GM20000 (cell line): ENCODE data around the gene EIF4H.
A peak's percentile ranks its signal among the peaks of the same experiment; 100 is the strongest.

ENCODE experiments used
- DNase-seq: peaks from one replicate; pipeline ENCODE4 v3.0.0; 2012; ENCODE audit warnings: low spot score
- TF ChIP-seq, protein P1 (sequence below): IDR thresholded peaks from 2 replicates; pipeline ENCODE4 v1.5.1; 2012; ENCODE audit warnings: mild to moderate bottlenecking, control low read depth; ENCODE audit errors: extremely low read depth, missing control alignments

The EIF4H gene

DNA sequence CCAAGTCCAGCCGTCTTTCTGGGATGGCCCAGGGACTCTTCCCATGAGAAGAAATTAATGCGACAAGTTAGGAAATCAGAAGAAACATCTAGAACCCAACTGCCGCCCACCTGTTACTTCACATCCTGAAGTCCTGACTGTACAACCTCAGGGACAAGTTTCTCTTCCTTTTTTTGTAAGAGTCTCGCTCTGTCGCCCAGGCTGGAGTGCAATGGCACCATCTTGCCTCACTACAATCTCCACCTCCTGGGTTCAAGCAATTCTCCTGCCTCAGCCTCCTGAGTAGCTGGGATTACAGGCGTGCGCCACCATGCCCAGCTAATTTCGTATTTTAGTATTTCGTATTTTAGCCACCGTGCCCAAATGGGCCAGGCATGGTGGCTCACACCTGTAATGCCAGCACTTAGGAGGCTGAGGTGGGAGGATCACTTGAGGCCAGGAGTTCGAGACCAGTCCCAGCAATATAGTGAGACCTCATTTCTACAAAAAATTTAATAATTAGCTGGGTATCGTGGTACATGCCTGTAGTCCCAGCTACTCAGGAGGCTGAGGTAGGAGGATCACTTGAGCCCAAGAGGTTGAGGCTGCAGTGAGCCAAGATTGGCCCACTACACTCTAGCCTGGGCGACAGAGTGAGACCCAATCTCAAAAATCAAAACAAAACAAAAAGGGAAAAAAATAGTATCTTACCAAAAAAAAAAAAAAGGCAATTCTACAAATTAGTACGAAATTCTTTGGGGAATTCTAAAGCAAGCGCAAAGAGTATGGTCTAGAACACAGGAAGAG, 56.5 kb downstream of the EIF4H start:
- TF ChIP-seq, protein P1, sequence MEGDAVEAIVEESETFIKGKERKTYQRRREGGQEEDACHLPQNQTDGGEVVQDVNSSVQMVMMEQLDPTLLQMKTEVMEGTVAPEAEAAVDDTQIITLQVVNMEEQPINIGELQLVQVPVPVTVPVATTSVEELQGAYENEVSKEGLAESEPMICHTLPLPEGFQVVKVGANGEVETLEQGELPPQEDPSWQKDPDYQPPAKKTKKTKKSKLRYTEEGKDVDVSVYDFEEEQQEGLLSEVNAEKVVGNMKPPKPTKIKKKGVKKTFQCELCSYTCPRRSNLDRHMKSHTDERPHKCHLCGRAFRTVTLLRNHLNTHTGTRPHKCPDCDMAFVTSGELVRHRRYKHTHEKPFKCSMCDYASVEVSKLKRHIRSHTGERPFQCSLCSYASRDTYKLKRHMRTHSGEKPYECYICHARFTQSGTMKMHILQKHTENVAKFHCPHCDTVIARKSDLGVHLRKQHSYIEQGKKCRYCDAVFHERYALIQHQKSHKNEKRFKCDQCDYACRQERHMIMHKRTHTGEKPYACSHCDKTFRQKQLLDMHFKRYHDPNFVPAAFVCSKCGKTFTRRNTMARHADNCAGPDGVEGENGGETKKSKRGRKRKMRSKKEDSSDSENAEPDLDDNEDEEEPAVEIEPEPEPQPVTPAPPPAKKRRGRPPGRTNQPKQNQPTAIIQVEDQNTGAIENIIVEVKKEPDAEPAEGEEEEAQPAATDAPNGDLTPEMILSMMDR = no peak
- DNase-seq = peak; percentile 42

DNA sequence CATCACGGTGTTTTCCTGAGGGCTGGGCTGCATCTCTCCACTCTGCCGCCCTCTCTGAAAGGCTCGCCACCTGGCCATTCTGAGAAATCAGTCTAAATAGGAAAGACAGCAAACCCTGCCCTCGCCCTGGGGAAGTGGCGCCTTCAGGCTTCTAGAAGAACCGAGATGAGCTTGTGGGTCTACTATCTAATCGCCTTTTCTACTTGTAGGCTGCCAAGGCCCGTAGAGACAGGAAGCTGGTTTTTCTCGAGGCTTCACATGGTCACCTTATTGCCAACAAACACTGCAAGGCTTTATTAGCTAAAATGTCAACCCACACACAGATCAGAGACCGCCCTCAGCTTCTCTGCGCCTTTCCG, 57.1 kb downstream of the EIF4H start:
- peak; percentile 70 for DNase-seq
- TF ChIP-seq, protein P1 = no peak

DNA sequence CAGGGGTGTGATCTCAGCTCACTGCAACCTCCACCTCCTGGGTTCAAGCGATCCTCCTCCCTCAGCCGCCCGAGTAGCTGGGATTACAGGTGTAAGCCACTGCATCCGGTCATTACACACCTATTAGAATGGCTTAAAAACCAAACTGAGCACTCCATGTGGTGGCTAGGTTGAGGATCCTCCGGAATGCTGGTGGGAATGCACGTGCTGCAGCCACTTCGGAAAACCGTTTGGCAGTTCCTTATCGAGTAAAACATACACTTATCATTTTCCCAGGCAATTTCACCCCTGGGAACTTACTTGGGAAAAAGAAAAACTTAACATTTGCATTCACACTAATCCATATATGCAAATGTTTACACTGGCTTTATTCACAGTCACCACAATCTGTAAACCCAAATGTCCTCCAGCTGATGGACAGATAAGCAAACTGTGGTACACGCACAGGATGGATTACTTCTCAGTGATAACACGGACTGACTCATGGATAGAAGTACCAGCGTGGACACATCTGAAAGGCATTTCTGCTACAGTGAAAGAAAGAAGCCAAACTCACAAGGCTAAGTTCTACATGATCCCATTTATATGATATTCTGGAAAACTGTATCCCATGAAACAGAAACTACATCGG, 59.6 kb downstream of the EIF4H start:
- no peak for DNase-seq
- TF ChIP-seq, protein P1 = no peak

DNA sequence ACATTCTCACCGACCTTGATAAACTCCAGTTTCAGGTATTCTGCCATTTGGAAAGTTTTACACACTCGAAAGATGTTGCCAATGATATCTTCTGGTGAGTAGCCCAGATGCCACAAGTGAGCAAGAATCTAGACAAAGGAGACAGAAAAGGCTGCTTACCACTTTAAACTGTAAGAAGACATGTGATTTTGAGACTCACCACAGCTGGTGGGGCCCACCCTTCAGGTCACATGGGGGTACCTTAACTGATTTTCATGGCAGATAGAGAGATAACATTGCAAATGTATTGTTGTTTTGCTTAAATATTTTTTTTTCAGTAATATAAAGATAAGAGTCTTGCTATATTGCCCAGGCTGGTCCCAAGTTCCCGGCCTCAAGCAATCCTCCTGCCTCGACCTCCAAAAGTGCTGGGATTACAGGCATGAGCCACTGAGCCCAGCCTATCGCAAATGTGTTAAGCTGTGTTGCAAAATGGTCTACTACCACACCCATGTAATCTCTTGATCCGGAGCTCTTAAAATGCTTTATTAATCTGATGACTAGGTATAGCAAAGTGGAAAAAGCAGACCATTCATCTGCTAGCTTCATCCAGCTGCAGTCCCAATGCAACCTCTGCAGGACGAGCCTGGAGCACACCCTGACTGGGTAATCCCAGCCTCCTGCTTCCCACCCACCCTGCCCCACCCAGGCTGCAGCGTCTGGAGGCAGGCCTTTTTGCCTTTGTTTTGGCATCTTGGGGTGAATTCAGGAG, 61.5 kb downstream of the EIF4H start:
- TF ChIP-seq, protein P1 = no peak
- DNase-seq = no peak

DNA sequence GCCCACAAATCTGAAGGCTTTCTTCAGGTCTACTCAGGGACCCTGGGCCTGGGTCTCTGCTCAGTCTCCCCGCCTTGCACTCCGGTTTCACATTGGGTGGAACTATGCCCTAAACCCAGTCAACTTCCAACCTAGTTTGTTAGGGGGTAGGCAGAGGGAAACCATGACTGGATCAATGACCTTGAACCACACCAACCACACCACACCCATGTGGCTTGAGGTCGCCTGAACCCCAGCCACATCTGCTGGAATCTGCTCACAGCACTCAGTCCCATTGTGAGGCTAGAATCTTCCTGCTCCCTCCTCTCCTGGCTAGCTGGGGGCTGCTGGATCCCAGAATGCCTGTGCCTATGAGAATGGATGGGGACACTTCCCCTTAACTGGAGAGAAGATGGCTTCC, 62.1 kb downstream of the EIF4H start:
- TF ChIP-seq, protein P1 = no peak
- DNase-seq = no peak

DNA sequence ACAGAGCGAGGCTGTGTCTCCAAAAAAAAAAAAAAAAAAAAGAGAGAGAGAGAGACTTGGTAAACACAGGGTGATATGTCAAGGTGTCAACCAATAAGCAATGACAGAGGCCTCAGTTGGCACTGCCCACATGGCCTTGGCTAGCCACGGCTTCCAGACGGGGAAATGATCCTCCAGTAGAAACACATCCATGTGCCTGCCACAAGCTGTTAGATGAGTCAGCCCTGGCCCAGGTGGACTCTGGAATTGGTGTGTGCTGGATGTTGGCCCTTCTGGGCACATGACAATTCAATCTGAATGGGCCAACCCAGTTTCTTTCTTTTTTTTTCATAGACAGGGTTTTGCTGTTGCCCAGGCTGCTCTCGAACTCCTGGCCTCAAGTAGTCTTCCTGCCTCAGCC, 66.3 kb downstream of the EIF4H start:
- TF ChIP-seq, protein P1 = no peak

DNA sequence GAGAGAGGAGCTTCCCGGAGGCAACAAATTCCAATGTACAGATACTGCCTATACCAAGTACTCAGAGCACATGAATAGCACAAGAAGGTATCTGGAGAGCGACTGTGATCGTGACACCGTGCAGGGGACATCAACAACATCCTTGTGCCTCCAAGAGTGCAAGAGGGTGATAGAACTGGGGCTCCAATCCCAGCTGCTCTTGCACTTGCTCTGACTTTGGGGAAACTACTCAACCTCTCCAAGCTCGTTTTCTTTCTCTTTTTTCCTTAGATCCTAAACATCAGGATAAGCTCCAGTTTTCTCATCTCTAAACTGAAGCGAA, 67.9 kb downstream of the EIF4H start:
- DNase-seq = no peak
- TF ChIP-seq, protein P1 = no peak

More for the DNA sequence above, 66.3 kb downstream of the EIF4H start:
- DNase-seq = no peak
